GM18526 (cell line): Measurements from ENCODE around the gene KCNQ1.

Experiments
- POLR2A ChIP-seq: IDR thresholded peaks from 3 replicates; pipeline ENCODE4 v1.6.1; 2011; ENCODE audit not compliant: insufficient read length; ENCODE audit errors: extremely low read depth

The KCNQ1 gene

GRCh38 chr11:2744166-2744565 is 299.4 kb downstream of the KCNQ1 start:
- no peak for TF ChIP-seq POLR2A

DNA sequence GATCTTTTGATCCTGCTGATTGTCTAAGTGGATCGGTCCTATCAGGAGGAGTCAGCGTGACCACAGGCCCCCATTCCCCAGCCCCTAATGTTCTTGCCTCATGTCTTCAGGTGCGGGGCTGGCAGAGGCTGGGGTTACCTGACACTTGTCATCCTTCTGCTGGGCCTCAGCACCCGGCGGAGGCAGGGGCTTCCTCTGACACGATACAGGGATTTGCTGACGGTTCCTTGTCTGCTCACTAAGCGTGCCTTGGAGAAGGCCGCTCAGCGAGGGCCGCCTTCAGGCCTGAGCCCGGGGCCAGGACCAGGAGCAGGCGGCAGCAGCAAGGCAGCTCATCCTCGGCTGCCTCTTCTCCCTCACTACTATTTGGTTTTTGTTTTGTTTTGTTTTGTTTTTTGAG is 300.7 kb downstream of the KCNQ1 start:
- no peak for TF ChIP-seq POLR2A

- TF ChIP-seq POLR2A, result no peak
Measured at GRCh38 chr11:2746401-2747247, 301.8 kb downstream of the KCNQ1 start.

DNA sequence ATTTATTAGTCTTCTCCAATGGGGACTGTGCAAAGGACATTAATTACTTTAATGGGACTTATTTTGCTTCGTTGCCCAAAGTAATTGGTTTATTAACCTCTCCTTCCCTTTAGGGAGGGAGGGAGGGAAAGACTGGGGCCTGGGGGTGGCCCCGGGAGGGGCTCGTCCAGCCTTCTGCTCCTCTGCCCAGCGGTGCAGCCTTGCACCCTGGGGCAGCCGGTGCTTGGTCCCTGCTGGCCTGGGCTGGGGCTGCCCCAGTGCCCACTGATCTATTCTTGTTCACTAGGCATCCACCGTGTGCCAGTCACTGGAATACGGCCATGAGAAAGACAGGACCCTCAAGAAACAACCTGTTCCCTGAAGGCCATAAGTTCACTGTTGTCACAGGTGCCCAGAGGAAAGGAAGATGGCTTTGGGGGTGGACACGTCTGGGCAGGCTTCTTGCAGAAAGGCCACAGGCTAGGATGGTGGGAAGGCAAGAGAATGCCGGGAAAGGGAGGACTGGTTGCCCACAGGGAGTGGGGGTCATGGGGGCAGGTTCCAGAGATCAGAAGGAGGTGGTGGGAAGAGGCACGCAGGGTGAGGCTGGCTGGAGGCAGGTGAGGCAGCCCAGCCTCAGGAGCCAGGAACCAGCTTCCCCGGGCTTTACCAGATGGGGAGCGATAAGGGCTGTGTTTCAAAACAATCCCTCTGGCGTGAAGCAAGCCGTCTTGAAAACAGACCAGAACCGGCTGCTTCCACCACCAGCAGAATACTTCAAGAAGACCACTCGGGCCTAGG is 302.6 kb downstream of the KCNQ1 start:
- TF ChIP-seq POLR2A, result no peak

DNA sequence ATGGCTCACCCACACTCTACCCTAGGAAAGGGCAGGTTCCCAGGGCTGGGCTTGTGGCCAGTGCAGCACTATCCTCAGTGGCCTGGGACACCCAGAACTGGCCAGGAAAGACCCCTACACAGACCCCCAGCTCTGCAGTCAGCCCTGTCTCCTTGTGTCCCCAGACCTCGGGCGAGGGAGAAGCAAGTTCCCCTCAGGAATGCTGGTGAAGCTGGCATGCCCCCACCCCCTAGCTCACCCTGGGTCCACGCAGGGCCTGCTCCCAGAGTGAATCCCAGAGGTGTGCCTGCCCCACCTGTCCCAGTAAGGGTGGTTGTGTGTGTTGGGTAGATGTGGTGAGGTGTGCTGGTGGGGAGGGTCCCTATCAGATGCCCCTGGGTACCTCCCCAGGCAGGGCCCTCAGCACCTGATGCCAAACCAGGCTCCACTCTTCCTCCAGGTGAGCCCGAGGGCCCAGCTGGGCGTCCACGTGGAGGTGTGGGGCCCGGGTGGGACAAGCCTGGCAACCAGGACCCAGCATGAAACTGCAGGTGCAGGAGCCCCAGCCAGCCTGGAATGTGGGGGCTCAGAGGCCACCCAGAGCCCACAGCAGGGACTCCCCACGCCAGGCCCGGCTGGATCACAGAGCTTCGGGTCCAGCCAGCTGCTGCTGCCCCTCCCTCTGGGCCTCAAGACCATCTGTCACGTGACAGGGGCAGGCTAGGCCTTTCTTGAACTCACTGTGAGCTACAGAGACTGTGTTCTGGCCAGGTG is 303.4 kb downstream of the KCNQ1 start:
- TF ChIP-seq POLR2A, result no peak

GRCh38 chr11:2748814-2749554 is 304.2 kb downstream of the KCNQ1 start:
- no peak for TF ChIP-seq POLR2A

- no peak for TF ChIP-seq POLR2A
Measured at GRCh38 chr11:2750101-2750681, 305.4 kb downstream of the KCNQ1 start.

GRCh38 chr11:2750682-2751522 is 306.1 kb downstream of the KCNQ1 start:
- TF ChIP-seq POLR2A, result no peak

- TF ChIP-seq POLR2A, result no peak
Measured at GRCh38 chr11:2751523-2752203, 306.9 kb downstream of the KCNQ1 start.

GRCh38 chr11:2752204-2752770 is 307.5 kb downstream of the KCNQ1 start:
- TF ChIP-seq POLR2A, result no peak

GRCh38 chr11:2752923-2753322 is 308.1 kb downstream of the KCNQ1 start:
- TF ChIP-seq POLR2A, result no peak

- no peak for TF ChIP-seq POLR2A
Measured at GRCh38 chr11:2754008-2754407, 309.2 kb downstream of the KCNQ1 start.

GRCh38 chr11:2755071-2755470 is 310.3 kb downstream of the KCNQ1 start:
- TF ChIP-seq POLR2A, result no peak
